Lung microvascular endothelial cell (primary cell): Measurements from ENCODE around the gene SLC12A7. TPM values are rescaled to one million over a fixed set of nuclear protein-coding genes. Genes with fewer than 3 reads are reported as not detected.
A peak's percentile ranks its signal among the peaks of the same experiment; 100 is the strongest.
"Not testable (repeated sequence)": the region's sequence is repeated elsewhere in the genome, so short reads cannot be mapped to it uniquely, and the experiment has no call there.

Source experiments
- DNase-seq, 2 donors: peaks; one replicate each; pipeline versions ENCODE4 v3.0.0 to v3.0.0-alpha.2; 2010; ENCODE audit warnings: low read depth in 2 of 2
- total RNA-seq: library from RNA; depleted of rRNA; stranded (reverse); fragments of >200 nt; gene quantifications from 2 replicates; pipeline ENCODE4 v1.2.1, GENCODE V29; 2014

Gene SLC12A7
- 13.9 and 32.5 TPM in 2 replicates for total RNA-seq

- peak; percentile 29 to 63 for DNase-seq
Observed at GRCh38 chr5:1111727-1112289, at the start of gene SLC12A7. TSS of gene SLC12A7 (minus strand) at chr5:1112063. CDS start at chr5:1111991, 72 bp downstream.

- DNase-seq, result peak in 1 of 2 donors; percentile 11
Observed at GRCh38 chr5:1161108-1161832, 49.4 kb upstream of the SLC12A7 start.

- DNase-seq, result no peak
Observed at GRCh38 chr5:1159774-1160406, 48.0 kb upstream of the SLC12A7 start.

GRCh38 chr5:1159341-1159675 lies 47.4 kb upstream of the SLC12A7 start:
- no peak for DNase-seq

GRCh38 chr5:1158647-1159340 lies 46.9 kb upstream of the SLC12A7 start:
- DNase-seq, result no peak

- not testable (repeated sequence) for DNase-seq
Observed at GRCh38 chr5:1157461-1157986, 45.7 kb upstream of the SLC12A7 start.

GRCh38 chr5:1156754-1157460 lies 45.0 kb upstream of the SLC12A7 start:
- no peak for DNase-seq

GRCh38 chr5:1156033-1156753 lies 44.3 kb upstream of the SLC12A7 start:
- no peak for DNase-seq

- no peak for DNase-seq
Observed at GRCh38 chr5:1155191-1156032, 43.5 kb upstream of the SLC12A7 start.

GRCh38 chr5:1153428-1153827 lies 41.6 kb upstream of the SLC12A7 start:
- no peak for DNase-seq

- DNase-seq, result no peak
Observed at GRCh38 chr5:1152771-1153282, 41.0 kb upstream of the SLC12A7 start.

- DNase-seq, result no peak
Observed at GRCh38 chr5:1152156-1152555, 40.3 kb upstream of the SLC12A7 start.

- no peak for DNase-seq
Observed at GRCh38 chr5:1151316-1151715, 39.5 kb upstream of the SLC12A7 start.

GRCh38 chr5:1150866-1151265 lies 39.0 kb upstream of the SLC12A7 start:
- no peak for DNase-seq

- no peak for DNase-seq
Observed at GRCh38 chr5:1144638-1145396, 33.0 kb upstream of the SLC12A7 start.

- no peak for DNase-seq
Observed at GRCh38 chr5:1144089-1144488, 32.2 kb upstream of the SLC12A7 start.

GRCh38 chr5:1143670-1143951 lies 31.7 kb upstream of the SLC12A7 start:
- DNase-seq, result no peak

GRCh38 chr5:1142886-1143669 lies 31.2 kb upstream of the SLC12A7 start:
- DNase-seq, result no peak
